IMR-90 (cell line): Measurements from ENCODE around the gene ARMH4. TPM values are rescaled to one million over a fixed set of nuclear protein-coding genes. Genes with fewer than 3 reads are reported as not detected.

Source experiments
- ATAC-seq: fragments of 200-7000 bp; cut with Tn5 transposase; 2 replicates; pipeline ENCODE4 v1.9.1; 2020; ENCODE audit warnings: low read depth, mild to moderate bottlenecking, moderate library complexity
- BruUV-seq: library from RNA; stranded (reverse); fragments of 400-500 nt; replicated peaks from 2 replicates; lab custom pipeline; 2021; lab: Mats Ljungman, UMichigan
- CTCF ChIA-PET: fragments of 300-600 bp; formaldehyde crosslinking; extraction: SDS; loops from one replicate; lab custom pipeline; 2021; ENCODE audit warnings: antibody characterized with exemption; lab: Yijun Ruan, JAX
- POLR2A ChIA-PET: fragments of 300-600 bp; sonication (Branson Sonifier 250); formaldehyde crosslinking; loops from one replicate; lab custom pipeline; 2022; ENCODE audit warnings: antibody characterized with exemption; ENCODE audit not compliant: unreplicated experiment; lab: Charles Lee
- DNase-seq: peaks from one replicate; pipeline ENCODE4 v3.0.0; 2013
- H2AFZ ChIP-seq: replicated peaks from 2 replicates; pipeline ENCODE3; 2013; ENCODE audit warnings: low read length, mild to moderate bottlenecking; ENCODE audit not compliant: poor library complexity
- H2AK5ac ChIP-seq: 2 replicates; pipeline ENCODE4 v1.6.1; 2013; ENCODE audit warnings: low read depth, low read length, inconsistent platforms
- H2AK9ac ChIP-seq: replicated peaks from 2 replicates; pipeline ENCODE3; 2013; ENCODE audit warnings: mild to moderate bottlenecking, low read depth, low read length, moderate library complexity; ENCODE audit not compliant: poor library complexity
- H2BK120ac ChIP-seq: 2 replicates; pipeline ENCODE4 v1.6.1; 2013; ENCODE audit warnings: low read depth, low read length, inconsistent platforms
- H2BK15ac ChIP-seq: 3 replicates; pipeline ENCODE4 v1.6.1; 2013; ENCODE audit warnings: low read depth, low read length, inconsistent platforms
- H2BK20ac ChIP-seq: 2 replicates; pipeline ENCODE4 v1.6.1; 2013; ENCODE audit warnings: low read depth, mild to moderate bottlenecking, inconsistent platforms, low read length, moderate library complexity
- H2BK5ac ChIP-seq: 2 replicates; pipeline ENCODE4 v1.6.1; 2013; ENCODE audit warnings: mild to moderate bottlenecking, low read depth, low read length, inconsistent platforms; ENCODE audit not compliant: poor library complexity, severe bottlenecking
- H3K14ac ChIP-seq: replicated peaks from 2 replicates; pipeline ENCODE4 v1.6.1; 2013; ENCODE audit warnings: low read depth, low read length, inconsistent platforms
- H3K18ac ChIP-seq: 2 replicates; pipeline ENCODE4 v1.6.1; 2013; ENCODE audit warnings: low read depth, low read length, control low read depth
- H3K23ac ChIP-seq: 2 replicates; pipeline ENCODE4 v1.6.1; 2013; ENCODE audit warnings: low read depth, low read length, inconsistent platforms
- H3K27ac ChIP-seq: 2 replicates; pipeline ENCODE4 v1.5.1; 2013; ENCODE audit warnings: mild to moderate bottlenecking, control low read depth, low read length; ENCODE audit not compliant: insufficient read depth
- H3K27me3 ChIP-seq: 2 replicates; pipeline ENCODE4 v1.6.1; 2013; ENCODE audit warnings: low read length; ENCODE audit not compliant: control insufficient read depth, insufficient read depth
- H3K36me3 ChIP-seq: 2 replicates; pipeline ENCODE4 v1.6.1; 2013; ENCODE audit warnings: low read length, mixed read lengths; ENCODE audit not compliant: control insufficient read depth, insufficient read depth
- H3K4ac ChIP-seq: 2 replicates; pipeline ENCODE4 v1.6.1; 2013; ENCODE audit warnings: low read depth, low read length, inconsistent platforms
- H3K4me1 ChIP-seq: 2 replicates; pipeline ENCODE4 v1.6.1; 2013; ENCODE audit warnings: low read length, mixed read lengths; ENCODE audit not compliant: control insufficient read depth, insufficient read depth
- H3K4me2 ChIP-seq: 2 replicates; pipeline ENCODE4 v1.6.1; 2013; ENCODE audit warnings: low read depth, mild to moderate bottlenecking, control low read depth, low read length, moderate library complexity
- H3K4me3 ChIP-seq: 2 replicates; pipeline ENCODE4 v1.5.1; 2013; ENCODE audit warnings: low read depth, mild to moderate bottlenecking, control low read depth, low read length, moderate library complexity; ENCODE audit not compliant: insufficient read depth
- H3K56ac ChIP-seq: 2 replicates; pipeline ENCODE4 v1.6.1; 2013; ENCODE audit warnings: low read length, inconsistent platforms; ENCODE audit not compliant: insufficient read depth; ENCODE audit errors: extremely low read depth
- H3K79me1 ChIP-seq, 2 experiments: 2 replicates each; pipeline ENCODE4 v1.6.1; 2013; ENCODE audit warnings: low read length in 2 of 2, inconsistent platforms in 1 of 2, low read depth in 1 of 2
- H3K9ac ChIP-seq: 2 replicates; pipeline ENCODE4 v1.6.1; 2013; ENCODE audit warnings: low read depth, low read length, control low read depth
- H3K9me1 ChIP-seq: 2 replicates; pipeline ENCODE4 v1.6.1; 2013; ENCODE audit warnings: low read length, inconsistent platforms; ENCODE audit not compliant: insufficient read depth
- H3K9me3 ChIP-seq: 2 replicates; pipeline ENCODE4 v1.6.1; 2013; ENCODE audit warnings: low read length; ENCODE audit not compliant: control insufficient read depth, insufficient read depth
- H4K20me1 ChIP-seq: 2 replicates; pipeline ENCODE4 v1.6.1; 2013; ENCODE audit warnings: low read length, inconsistent platforms; ENCODE audit not compliant: insufficient read depth
- H4K5ac ChIP-seq: 2 replicates; pipeline ENCODE4 v1.6.1; 2013; ENCODE audit warnings: mild to moderate bottlenecking, low read depth, low read length, control low read depth
- H4K8ac ChIP-seq, 2 experiments: 2 replicates each; pipeline ENCODE4 v1.6.1; 2013; ENCODE audit warnings: low read depth in 2 of 2, low read length in 2 of 2, control low read depth in 1 of 2, inconsistent platforms in 1 of 2
- H4K91ac ChIP-seq: 2 replicates; pipeline ENCODE4 v1.6.1; 2013; ENCODE audit warnings: low read depth, low read length, inconsistent platforms; ENCODE audit not compliant: insufficient read depth
- ELK1 ChIP-seq: fragments of 150-350 bp; IDR thresholded peaks from 2 replicates; pipeline ENCODE4 v1.6.1; 2016; ENCODE audit warnings: low read depth, mild to moderate bottlenecking, low read length, moderate library complexity, borderline replicate concordance
- POLR2A ChIP-seq: IDR thresholded peaks from 2 replicates; pipeline ENCODE4 v1.6.1; 2012; ENCODE audit warnings: mild to moderate bottlenecking, low read depth, low read length
- RCOR1 ChIP-seq: IDR thresholded peaks from 2 replicates; pipeline ENCODE4 v1.6.1; 2012; ENCODE audit warnings: mild to moderate bottlenecking, low read length, improper control_type of control experiment; ENCODE audit not compliant: insufficient replicate concordance
- SMC3 ChIP-seq: fragments of 150-350 bp; IDR thresholded peaks from 2 replicates; pipeline ENCODE4 v1.6.1; 2016; ENCODE audit warnings: low read depth, mild to moderate bottlenecking, antibody characterized with exemption, low read length, moderate library complexity
- WGBS, 2 experiments: methylation state at CpG; one replicate each; pipeline versions ENCODE4 v1.1.5 to v1.1.7; 2013; ENCODE audit warnings: missing lambda C conversion rate in 2 of 2; ENCODE audit not compliant: insufficient read length in 1 of 2; ENCODE audit errors: extremely low coverage in 2 of 2; 5-methylcytosine and 5-hydroxymethylcytosine counted together
- dilution Hi-C: fragments of 300-500 bp; cut with HindIII; formaldehyde crosslinking; loops from one replicate; pipeline ENCODE4 v1.14.3; 2018; ENCODE audit warnings: low sequenced_read_pairs; ENCODE audit not compliant: unreplicated experiment
- in situ Hi-C: fragments of 300-500 bp; cut with MboI; formaldehyde crosslinking; loops from 3 replicates; pipeline ENCODE4 v1.14.3; 2019; ENCODE audit warnings: low sequenced_read_pairs, inconsistent platforms, mixed read lengths
- intact Hi-C: fragments of 100-400 bp; cut with micrococcal nuclease; formaldehyde crosslinking; loops from 2 replicates; pipeline ENCODE4 v1.10.0; 2022
- polyA plus RNA-seq, 3 experiments: library from polyadenylated mRNA; depleted of rRNA; stranded (reverse); fragments of >200 nt; gene quantifications; 2 replicates each; pipeline ENCODE4 v1.2.3, GENCODE V29; 2012; ENCODE audit warnings: low replicate concordance in 1 of 3
- total RNA-seq: library from RNA; depleted of rRNA; stranded (reverse); fragments of >200 nt; gene quantifications from 2 replicates; pipeline ENCODE4 v1.2.3, GENCODE V29; 2012

ARMH4 gene
- total and polyA plus RNA-seq, 2 of the 4 experiments (the other 2 are of a cell fraction), result 4.6 to 5.6 TPM

DNA sequence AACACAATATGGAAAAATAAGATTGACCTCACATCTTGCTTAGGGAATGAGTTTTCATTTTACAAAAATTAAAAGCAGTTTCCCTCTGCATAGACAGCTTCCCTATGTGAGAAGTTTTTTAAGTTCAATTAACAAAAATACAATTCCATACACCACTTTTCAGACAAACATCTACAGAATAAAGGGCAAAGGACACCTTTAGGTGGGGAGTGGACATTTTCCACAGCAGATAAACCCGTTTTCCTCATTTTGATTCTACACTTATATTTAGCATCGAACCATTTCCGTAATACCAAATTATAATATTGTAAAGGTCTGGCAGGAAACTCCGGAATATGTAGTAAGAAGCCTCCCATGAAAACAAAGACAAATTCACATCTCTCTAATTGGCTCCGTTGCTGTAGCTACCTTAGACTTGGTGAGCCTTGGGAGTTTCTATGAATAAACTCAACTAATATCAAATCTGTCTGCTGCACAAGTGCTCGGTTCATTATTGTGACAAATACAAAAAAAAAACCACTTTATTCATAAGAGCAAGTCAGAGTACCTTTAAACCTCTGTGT lies 1.7 kb downstream of the ARMH4 start:
- dilution Hi-C loops (no loop called here), in situ Hi-C loops (no loop called here), intact Hi-C loops (no loop called here)
- no peaks in the 10 kb centered on the region for H3K36me3 ChIP-seq
- no peaks in the 10 kb centered on the region for H3K9me3 ChIP-seq
- no peak overlapping the region for H3K4me3 ChIP-seq
- no peak overlapping the region for H2AK5ac ChIP-seq
- peaks cover 3% of the 10 kb centered on the region; the same call in 1 of the 2 replicates for H3K4me1 ChIP-seq
- no peak overlapping the region for H3K27ac ChIP-seq
- no peak overlapping the region for H3K56ac ChIP-seq
- no peak overlapping the region for H3K9ac ChIP-seq
- H3K27me3 ChIP-seq, result peaks cover 41% of the 10 kb centered on the region
- WGBS, 2 experiments, result no CpG with 5 or more reads among the region's 6 CpGs
- no peak overlapping the region for H4K5ac ChIP-seq
- H3K9me1 ChIP-seq, result peaks cover 4% of the 10 kb centered on the region; the same call in 1 of the 2 replicates
- no peak overlapping the region for H3K4ac ChIP-seq
- no peak overlapping the region for H3K14ac ChIP-seq
- H2BK5ac ChIP-seq, result no peak overlapping the region
- no peak overlapping the region for H4K8ac ChIP-seq
- no TSS peak for BruUV-seq
- H2BK120ac ChIP-seq, result no peak overlapping the region
- CTCF ChIA-PET, result no interaction called here
- ATAC-seq, result no peak
- no peak overlapping the region for H2AK9ac ChIP-seq
- H4K20me1 ChIP-seq, result no peaks in the 10 kb centered on the region
- H2BK20ac ChIP-seq, result no peak overlapping the region
- no peak for DNase-seq
- TF ChIP-seq ELK1 (no peak), POLR2A (no peak), RCOR1 (no peak), SMC3 (no peak)
- no peak overlapping the region for H2AFZ ChIP-seq
- H3K4me2 ChIP-seq, result no peak overlapping the region
- no peak overlapping the region for H2BK15ac ChIP-seq
- no peaks in the 10 kb centered on the region for H3K79me1 ChIP-seq
- H3K18ac ChIP-seq, result no peak overlapping the region
- H4K91ac ChIP-seq, result no peak overlapping the region
- POLR2A ChIA-PET, result no interaction called here
- no peak overlapping the region for H3K23ac ChIP-seq
